Neutrophil (primary cell): ENCODE data around the gene SOD1.
A peak's percentile ranks its signal among the peaks of the same experiment; 100 is the strongest.

Experiments
- H3K27ac ChIP-seq: fragments of 200-600 bp; sonication (generic); 2 replicates; pipeline ENCODE4 v1.5.1; 2016; ENCODE audit warnings: mild to moderate bottlenecking, moderate library complexity
- H3K27me3 ChIP-seq: fragments of 200-600 bp; sonication (generic); 2 replicates; pipeline ENCODE4 v1.6.0; 2016; ENCODE audit warnings: mild to moderate bottlenecking
- H3K36me3 ChIP-seq: fragments of 200-600 bp; sonication (generic); 2 replicates; pipeline ENCODE4 v1.5.1; 2017
- H3K4me1 ChIP-seq, 2 experiments: fragments of 200-600 bp in 1 of 2; sonication (generic) in 1 of 2; 1 replicate in 1 of 2; 2 replicates in 1 of 2; pipeline versions ENCODE4 v1.5.1 to v1.6.1; 2013 to 2016; ENCODE audit warnings: low read depth in 1 of 2, low read length in 1 of 2, mild to moderate bottlenecking in 1 of 2, moderate library complexity in 1 of 2; ENCODE audit not compliant: control insufficient read depth in 1 of 2, insufficient read depth in 1 of 2
- H3K4me3 ChIP-seq, 2 experiments: fragments of 200-600 bp in 1 of 2; sonication (generic) in 1 of 2; 1 replicate in 1 of 2; 2 replicates in 1 of 2; pipeline ENCODE4 v1.5.1; 2013 to 2016; ENCODE audit warnings: low read depth in 1 of 2, low read length in 1 of 2, mild to moderate bottlenecking in 1 of 2, moderate library complexity in 1 of 2
- H3K9me3 ChIP-seq: fragments of 200-600 bp; sonication (generic); 2 replicates; pipeline ENCODE4 v1.5.1; 2016
- CTCF ChIP-seq: fragments of 200-600 bp; sonication (generic); IDR thresholded peaks from 2 replicates; pipeline ENCODE4 v1.5.1; 2016; ENCODE audit warnings: antibody characterized with exemption

SOD1 gene

DNA sequence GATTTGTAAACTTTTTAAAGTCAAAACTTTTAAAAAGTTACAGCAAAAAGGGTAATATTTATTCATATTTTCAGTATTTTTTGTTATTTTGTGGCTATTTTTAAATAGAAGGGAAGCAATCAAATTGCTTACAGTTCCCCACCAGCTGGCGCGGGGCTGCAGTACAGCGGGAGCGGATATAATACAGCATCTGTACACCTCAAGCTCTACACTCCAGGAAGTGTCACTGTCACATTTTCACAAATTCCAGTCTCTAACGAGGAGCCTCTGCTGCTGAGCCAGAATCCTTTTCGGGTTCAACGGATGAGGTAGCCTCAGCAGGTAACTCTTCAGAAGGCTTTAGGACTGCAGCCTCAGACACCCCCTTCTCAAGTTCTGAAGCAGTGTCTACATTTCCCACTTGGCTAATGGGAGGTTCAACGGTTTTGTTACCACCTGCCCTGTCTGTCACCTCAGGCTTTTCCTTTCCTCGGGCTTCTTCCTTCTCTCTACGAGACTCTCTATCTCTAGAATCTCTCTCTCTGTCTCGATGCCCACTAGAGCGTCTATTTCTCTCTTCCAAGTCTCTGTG, 11.7 kb downstream of the SOD1 start:
- Histone ChIP-seq H3K4me3 (no peak overlapping the region), H3K36me3 (peaks cover 12% of the 10 kb centered on the region), H3K9me3 (no peaks in the 10 kb centered on the region), H3K27ac (no peak overlapping the region), H3K27me3 (no peaks in the 10 kb centered on the region), H3K4me1 (peaks cover 11 to 26% of the 10 kb centered on the region in 2 experiments)
- TF ChIP-seq CTCF, result no peak

- Histone ChIP-seq H3K9me3 (no peaks in the 10 kb centered on the region), H3K27me3 (no peaks in the 10 kb centered on the region), H3K4me1 (peaks cover 11 to 26% of the 10 kb centered on the region in 2 experiments), H3K4me3 (no peak overlapping the region), H3K27ac (no peak overlapping the region), H3K36me3 (peaks cover 12% of the 10 kb centered on the region)
- no peak for TF ChIP-seq CTCF
Observed at GRCh38 chr21:31671931-31672330, 12.4 kb downstream of the SOD1 start.

- no peak overlapping the region for H3K27ac ChIP-seq
- peaks cover 12% of the 10 kb centered on the region for H3K36me3 ChIP-seq
- H3K9me3 ChIP-seq, result no peaks in the 10 kb centered on the region
- peaks cover 7 to 19% of the 10 kb centered on the region in 2 experiments for H3K4me1 ChIP-seq
- H3K27me3 ChIP-seq, result no peaks in the 10 kb centered on the region
- no peak overlapping the region for H3K4me3 ChIP-seq
- TF ChIP-seq CTCF, result no peak
Observed at GRCh38 chr21:31673321-31673912, 13.9 kb downstream of the SOD1 start.

DNA sequence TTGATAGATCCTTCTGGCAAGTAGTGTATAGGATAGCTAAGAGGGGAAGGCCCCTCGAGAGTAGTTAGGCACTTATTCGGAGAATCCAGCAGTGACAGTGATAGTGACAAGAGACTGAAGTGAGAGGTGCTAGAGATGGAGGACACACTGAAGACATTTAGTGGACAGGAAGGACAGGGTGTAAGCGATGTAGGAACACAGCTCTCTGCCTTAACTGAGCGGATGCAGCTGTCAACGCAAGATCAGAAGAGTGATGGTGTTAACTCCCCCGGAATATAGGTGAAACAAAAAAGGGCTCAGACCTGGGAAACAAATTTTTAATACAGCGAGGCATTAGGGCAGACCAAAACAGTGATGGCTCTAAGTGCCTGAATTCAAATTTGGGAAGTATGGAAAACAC, 15.8 kb downstream of the SOD1 start:
- peaks cover 17% of the 10 kb centered on the region for H3K36me3 ChIP-seq
- no peak for TF ChIP-seq CTCF

GRCh38 chr21:31675960-31676359, 16.5 kb downstream of the SOD1 start:
- Histone ChIP-seq H3K27ac (peak overlapping the region; percentile 2), H3K27me3 (no peaks in the 10 kb centered on the region), H3K4me3 (no peak overlapping the region), H3K4me1 (peaks cover 0 to 5% of the 10 kb centered on the region in 2 experiments), H3K36me3 (peaks cover 21% of the 10 kb centered on the region), H3K9me3 (no peaks in the 10 kb centered on the region)
- TF ChIP-seq CTCF, result no peak

More for the DNA sequence above, 15.8 kb downstream of the SOD1 start:
- H3K4me1 ChIP-seq, result peaks cover 0 to 5% of the 10 kb centered on the region in 2 experiments
- H3K9me3 ChIP-seq, result no peaks in the 10 kb centered on the region
- no peak overlapping the region for H3K27ac ChIP-seq
- no peak overlapping the region for H3K4me3 ChIP-seq
- H3K27me3 ChIP-seq, result no peaks in the 10 kb centered on the region
